ENCODE measurements around the gene CCK.

DNA sequence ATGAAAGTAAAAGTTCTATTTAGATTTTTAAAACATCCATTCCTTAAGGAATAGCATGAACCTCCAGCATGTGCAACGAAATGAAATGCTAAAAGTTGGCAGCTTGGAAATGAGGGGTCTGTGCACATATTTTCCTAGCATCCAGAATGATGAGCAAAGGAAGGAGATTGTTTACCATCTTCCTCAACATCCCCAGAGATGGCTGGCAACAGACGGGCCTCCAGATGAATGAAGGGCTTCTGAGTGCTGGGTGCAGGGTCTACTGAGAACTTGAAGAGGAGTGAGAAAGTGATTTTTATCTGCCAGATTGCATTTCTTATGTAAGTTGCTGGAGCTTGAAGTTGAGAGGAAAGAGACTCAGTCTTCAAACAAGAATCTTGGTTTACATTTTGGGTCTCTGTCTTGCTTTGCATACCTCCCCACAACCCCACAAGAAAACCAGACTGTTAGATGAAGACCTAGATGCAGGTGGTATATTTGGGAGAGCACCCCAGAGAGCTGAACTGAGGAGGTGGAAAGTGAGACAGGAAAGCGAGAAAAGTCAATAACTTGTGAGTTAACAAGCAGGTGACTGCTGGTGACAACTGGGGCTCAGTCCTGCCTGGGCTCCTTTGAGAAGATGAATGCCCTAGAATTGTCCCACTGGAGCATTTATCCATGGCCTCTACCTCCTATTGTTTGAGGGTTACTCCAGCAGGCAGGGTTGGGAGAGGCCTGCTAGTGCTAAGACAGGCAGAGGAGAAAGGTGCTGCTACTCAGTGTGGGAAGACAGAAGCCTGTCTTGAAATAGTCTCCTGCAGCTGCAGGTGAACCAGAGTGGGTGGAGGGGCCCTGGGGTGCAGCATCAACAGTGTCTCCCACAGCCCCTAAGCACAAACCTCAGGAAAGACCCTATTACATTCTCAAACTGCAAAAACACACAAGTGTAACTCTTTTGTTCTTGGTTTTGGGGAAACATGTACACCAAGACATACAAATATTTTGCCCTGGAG lies 10.5 kb upstream of the CCK start:
- TF ChIP-seq RAD21 (conservative IDR thresholded peaks at IDR 0.05) (no peak), SMC3 (conservative IDR thresholded peaks at IDR 0.05; ENCODE audit: poor library complexity) (no peak), POLR2AphosphoS5 (IDR thresholded peaks at IDR 0.05) (no peak), TAF1 (IDR thresholded peaks at IDR 0.05; ENCODE audit: low read depth) (no peak)
- TF ChIP-seq, protein P1, sequence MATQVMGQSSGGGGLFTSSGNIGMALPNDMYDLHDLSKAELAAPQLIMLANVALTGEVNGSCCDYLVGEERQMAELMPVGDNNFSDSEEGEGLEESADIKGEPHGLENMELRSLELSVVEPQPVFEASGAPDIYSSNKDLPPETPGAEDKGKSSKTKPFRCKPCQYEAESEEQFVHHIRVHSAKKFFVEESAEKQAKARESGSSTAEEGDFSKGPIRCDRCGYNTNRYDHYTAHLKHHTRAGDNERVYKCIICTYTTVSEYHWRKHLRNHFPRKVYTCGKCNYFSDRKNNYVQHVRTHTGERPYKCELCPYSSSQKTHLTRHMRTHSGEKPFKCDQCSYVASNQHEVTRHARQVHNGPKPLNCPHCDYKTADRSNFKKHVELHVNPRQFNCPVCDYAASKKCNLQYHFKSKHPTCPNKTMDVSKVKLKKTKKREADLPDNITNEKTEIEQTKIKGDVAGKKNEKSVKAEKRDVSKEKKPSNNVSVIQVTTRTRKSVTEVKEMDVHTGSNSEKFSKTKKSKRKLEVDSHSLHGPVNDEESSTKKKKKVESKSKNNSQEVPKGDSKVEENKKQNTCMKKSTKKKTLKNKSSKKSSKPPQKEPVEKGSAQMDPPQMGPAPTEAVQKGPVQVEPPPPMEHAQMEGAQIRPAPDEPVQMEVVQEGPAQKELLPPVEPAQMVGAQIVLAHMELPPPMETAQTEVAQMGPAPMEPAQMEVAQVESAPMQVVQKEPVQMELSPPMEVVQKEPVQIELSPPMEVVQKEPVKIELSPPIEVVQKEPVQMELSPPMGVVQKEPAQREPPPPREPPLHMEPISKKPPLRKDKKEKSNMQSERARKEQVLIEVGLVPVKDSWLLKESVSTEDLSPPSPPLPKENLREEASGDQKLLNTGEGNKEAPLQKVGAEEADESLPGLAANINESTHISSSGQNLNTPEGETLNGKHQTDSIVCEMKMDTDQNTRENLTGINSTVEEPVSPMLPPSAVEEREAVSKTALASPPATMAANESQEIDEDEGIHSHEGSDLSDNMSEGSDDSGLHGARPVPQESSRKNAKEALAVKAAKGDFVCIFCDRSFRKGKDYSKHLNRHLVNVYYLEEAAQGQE (IDR thresholded peaks at IDR 0.05; ENCODE audit: borderline replicate concordance), result no peak
- TF ChIP-seq, protein P2, sequence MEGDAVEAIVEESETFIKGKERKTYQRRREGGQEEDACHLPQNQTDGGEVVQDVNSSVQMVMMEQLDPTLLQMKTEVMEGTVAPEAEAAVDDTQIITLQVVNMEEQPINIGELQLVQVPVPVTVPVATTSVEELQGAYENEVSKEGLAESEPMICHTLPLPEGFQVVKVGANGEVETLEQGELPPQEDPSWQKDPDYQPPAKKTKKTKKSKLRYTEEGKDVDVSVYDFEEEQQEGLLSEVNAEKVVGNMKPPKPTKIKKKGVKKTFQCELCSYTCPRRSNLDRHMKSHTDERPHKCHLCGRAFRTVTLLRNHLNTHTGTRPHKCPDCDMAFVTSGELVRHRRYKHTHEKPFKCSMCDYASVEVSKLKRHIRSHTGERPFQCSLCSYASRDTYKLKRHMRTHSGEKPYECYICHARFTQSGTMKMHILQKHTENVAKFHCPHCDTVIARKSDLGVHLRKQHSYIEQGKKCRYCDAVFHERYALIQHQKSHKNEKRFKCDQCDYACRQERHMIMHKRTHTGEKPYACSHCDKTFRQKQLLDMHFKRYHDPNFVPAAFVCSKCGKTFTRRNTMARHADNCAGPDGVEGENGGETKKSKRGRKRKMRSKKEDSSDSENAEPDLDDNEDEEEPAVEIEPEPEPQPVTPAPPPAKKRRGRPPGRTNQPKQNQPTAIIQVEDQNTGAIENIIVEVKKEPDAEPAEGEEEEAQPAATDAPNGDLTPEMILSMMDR (IDR thresholded peaks at IDR 0.05; ENCODE audit: poor library complexity, severe bottlenecking), result no peak
